Measurements from ENCODE around the gene PIGV. TPM values are rescaled to one million over a fixed set of nuclear protein-coding genes. Genes with fewer than 3 reads are reported as not detected.

PIGV gene
- total RNA-seq, 1 experiment from 2014 or later, result 9.9 TPM

- TF ChIP-seq CTCF (IDR thresholded peaks at IDR 0.05; ENCODE audit: unreplicated experiment), result no peak
- Mint-ChIP-seq H3K4me3 (ENCODE audit: low read depth, unreplicated experiment) (no peak overlapping the region), H3K27ac (ENCODE audit: unreplicated experiment) (peak overlapping the region; percentile 85), H3K4me1 (ENCODE audit: low read depth, unreplicated experiment) (peaks cover 41% of the 10 kb centered on the region), H3K36me3 (ENCODE audit: insufficient read depth, unreplicated experiment) (peaks cover 5% of the 10 kb centered on the region), H3K27me3 (ENCODE audit: unreplicated experiment) (no peaks in the 10 kb centered on the region), H3K9me3 (ENCODE audit: low read depth, unreplicated experiment) (no peaks in the 10 kb centered on the region)
- CTCF ChIA-PET, result no interaction called here
- no peak for DNase-seq
- BruUV-seq (replicated peaks), result no TSS peak
- intact Hi-C loops (cut with micrococcal nuclease; ENCODE audit: unreplicated experiment), result no loop called here
Measured at GRCh38 chr1:26743426-26744059, 44.2 kb upstream of the PIGV start.

- H3K27ac Mint-ChIP-seq (ENCODE audit: unreplicated experiment), result peak overlapping the region; percentile 85
- no TSS peak for BruUV-seq (replicated peaks)
- H3K36me3 Mint-ChIP-seq (ENCODE audit: insufficient read depth, unreplicated experiment), result peaks cover 6% of the 10 kb centered on the region
- TF ChIP-seq CTCF (IDR thresholded peaks at IDR 0.05; ENCODE audit: unreplicated experiment), result no peak
- peaks cover 41% of the 10 kb centered on the region for H3K4me1 Mint-ChIP-seq (ENCODE audit: low read depth, unreplicated experiment)
- no peaks in the 10 kb centered on the region for H3K9me3 Mint-ChIP-seq (ENCODE audit: low read depth, unreplicated experiment)
- intact Hi-C loops (cut with micrococcal nuclease; ENCODE audit: unreplicated experiment), result no loop called here
- no peak overlapping the region for H3K4me3 Mint-ChIP-seq (ENCODE audit: low read depth, unreplicated experiment)
- no peaks in the 10 kb centered on the region for H3K27me3 Mint-ChIP-seq (ENCODE audit: unreplicated experiment)
- CTCF ChIA-PET, result no interaction called here
- peak; percentile 43 for DNase-seq
Measured at GRCh38 chr1:26744075-26744959, 43.4 kb upstream of the PIGV start.

GRCh38 chr1:26745191-26745590 is 42.6 kb upstream of the PIGV start:
- Mint-ChIP-seq H3K4me3 (ENCODE audit: low read depth, unreplicated experiment) (no peak overlapping the region), H3K36me3 (ENCODE audit: insufficient read depth, unreplicated experiment) (peaks cover 8% of the 10 kb centered on the region), H3K27me3 (ENCODE audit: unreplicated experiment) (no peaks in the 10 kb centered on the region), H3K9me3 (ENCODE audit: low read depth, unreplicated experiment) (no peaks in the 10 kb centered on the region), H3K27ac (ENCODE audit: unreplicated experiment) (no peak overlapping the region), H3K4me1 (ENCODE audit: low read depth, unreplicated experiment) (peaks cover 32% of the 10 kb centered on the region)
- no TSS peak for BruUV-seq (replicated peaks)
- DNase-seq, result no peak
- intact Hi-C loops (cut with micrococcal nuclease; ENCODE audit: unreplicated experiment), result no loop called here
- CTCF ChIA-PET, result no interaction called here
- TF ChIP-seq CTCF (IDR thresholded peaks at IDR 0.05; ENCODE audit: unreplicated experiment), result no peak

GRCh38 chr1:26747048-26747447 is 40.7 kb upstream of the PIGV start:
- no peak overlapping the region for H3K27ac Mint-ChIP-seq (ENCODE audit: unreplicated experiment)
- H3K27me3 Mint-ChIP-seq (ENCODE audit: unreplicated experiment), result no peaks in the 10 kb centered on the region
- no peaks in the 10 kb centered on the region for H3K9me3 Mint-ChIP-seq (ENCODE audit: low read depth, unreplicated experiment)
- no peak for DNase-seq
- TF ChIP-seq CTCF (IDR thresholded peaks at IDR 0.05; ENCODE audit: unreplicated experiment), result no peak
- peaks cover 19% of the 10 kb centered on the region for H3K4me1 Mint-ChIP-seq (ENCODE audit: low read depth, unreplicated experiment)
- intact Hi-C loops (cut with micrococcal nuclease; ENCODE audit: unreplicated experiment), result no loop called here
- peaks cover 4% of the 10 kb centered on the region for H3K36me3 Mint-ChIP-seq (ENCODE audit: insufficient read depth, unreplicated experiment)
- CTCF ChIA-PET, result interaction anchor here (1.2 kb wide), 1 partner anchor 70 kb away, joined by 3 read pairs; no protein-coding TSS in a partner anchor
- BruUV-seq (replicated peaks), result no TSS peak
- H3K4me3 Mint-ChIP-seq (ENCODE audit: low read depth, unreplicated experiment), result no peak overlapping the region
